HG02642 (cell line): ENCODE results near the gene TCAP.

Experiments used
- ATAC-seq: cut with Tn5 transposase; IDR thresholded peaks from one replicate; pipeline ENCODE4 v1.9.1; 2021; ENCODE audit warnings: mild to moderate bottlenecking; ENCODE audit not compliant: unreplicated experiment, poor library complexity

TCAP gene

DNA sequence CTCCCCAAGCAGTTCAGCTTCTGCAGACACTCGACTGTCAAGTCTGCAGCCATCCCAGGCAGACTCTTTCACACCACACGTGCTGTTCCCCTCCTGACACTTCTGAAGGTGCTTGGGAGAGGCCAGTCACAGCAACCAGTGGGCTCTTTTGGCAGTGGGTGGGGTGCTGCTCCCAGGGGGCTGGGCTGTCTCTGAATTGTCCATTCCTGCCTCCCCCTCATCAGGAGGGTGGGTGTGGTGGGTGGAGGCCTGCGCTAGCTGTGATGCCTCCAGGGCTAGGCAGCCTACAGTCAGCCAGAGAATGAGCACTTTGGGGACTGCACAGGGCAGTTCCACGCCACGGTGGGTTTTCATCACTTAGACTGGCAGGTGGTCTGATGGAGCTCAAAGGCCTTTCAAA is 17.9 kb upstream of the TCAP start:
- ATAC-seq = no peak

DNA sequence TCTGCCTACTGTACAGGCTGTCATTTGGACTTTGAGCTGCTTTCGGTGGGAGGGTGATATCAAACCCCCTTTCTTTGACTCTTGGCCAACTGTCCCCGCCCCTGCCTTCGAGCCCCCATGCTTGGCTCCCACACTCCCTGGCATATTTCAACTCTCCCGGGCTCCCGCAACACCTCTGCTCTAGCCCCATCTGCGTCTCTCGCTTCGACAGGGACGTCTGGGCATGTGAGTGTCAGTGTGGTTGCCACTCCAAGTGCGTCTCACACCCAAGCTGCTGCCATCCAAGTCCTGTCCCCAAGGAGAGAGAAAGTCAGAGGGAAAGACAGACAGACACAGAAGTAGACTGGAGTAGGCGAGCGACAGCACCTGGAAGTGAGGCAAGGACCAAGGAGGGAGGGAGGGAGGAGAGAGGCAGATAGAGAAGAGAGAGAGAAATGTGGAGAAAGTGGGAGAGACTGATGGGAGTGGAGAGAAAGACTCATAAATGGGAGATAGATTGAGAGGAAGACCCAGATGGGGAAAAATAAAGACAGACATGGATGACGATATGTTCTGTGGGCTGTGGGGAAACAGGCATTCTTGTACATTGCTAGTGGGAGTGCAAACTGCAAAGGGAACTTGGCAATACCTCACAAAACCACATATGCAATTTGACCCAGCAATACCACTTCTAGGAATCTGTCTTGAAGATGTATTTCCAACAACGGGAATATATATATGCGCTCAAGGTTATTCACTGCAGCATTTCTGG is 16.4 kb upstream of the TCAP start:
- ATAC-seq = no peak

- ATAC-seq = no peak
Measured at GRCh38 chr17:39650121-39650579, 15.0 kb upstream of the TCAP start.

DNA sequence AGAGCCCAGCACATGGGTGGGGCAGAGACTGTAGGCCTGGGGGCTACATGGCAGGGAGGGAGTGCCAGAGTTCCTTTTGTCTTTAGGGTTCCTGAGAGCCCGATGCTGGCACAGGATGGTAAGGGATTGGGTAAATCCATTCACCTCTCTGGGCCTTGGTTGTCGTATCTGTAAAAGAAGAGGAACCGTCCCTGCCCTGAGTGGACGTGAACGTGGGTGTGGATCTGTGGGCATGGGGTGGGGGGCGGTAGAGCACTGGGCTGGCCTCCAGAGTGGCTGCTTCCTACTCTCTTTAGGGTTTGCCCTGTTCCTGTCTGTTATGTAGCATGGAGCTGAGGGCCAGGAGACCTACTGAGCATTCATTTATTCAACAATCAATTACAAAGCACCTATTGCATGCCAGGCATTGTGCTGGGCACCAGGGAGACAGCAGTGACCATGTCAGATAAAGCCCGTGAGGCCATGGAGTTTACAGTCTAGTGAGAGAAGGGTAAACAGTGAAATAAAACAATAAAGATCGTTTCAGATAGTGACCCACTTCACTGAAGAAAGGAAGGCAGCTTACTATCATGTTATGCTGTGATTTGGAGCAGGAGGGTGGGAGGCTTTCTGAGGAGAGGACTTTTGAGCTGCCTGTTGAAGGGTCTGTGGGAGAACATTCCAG is 13.1 kb upstream of the TCAP start:
- ATAC-seq = no peak

DNA sequence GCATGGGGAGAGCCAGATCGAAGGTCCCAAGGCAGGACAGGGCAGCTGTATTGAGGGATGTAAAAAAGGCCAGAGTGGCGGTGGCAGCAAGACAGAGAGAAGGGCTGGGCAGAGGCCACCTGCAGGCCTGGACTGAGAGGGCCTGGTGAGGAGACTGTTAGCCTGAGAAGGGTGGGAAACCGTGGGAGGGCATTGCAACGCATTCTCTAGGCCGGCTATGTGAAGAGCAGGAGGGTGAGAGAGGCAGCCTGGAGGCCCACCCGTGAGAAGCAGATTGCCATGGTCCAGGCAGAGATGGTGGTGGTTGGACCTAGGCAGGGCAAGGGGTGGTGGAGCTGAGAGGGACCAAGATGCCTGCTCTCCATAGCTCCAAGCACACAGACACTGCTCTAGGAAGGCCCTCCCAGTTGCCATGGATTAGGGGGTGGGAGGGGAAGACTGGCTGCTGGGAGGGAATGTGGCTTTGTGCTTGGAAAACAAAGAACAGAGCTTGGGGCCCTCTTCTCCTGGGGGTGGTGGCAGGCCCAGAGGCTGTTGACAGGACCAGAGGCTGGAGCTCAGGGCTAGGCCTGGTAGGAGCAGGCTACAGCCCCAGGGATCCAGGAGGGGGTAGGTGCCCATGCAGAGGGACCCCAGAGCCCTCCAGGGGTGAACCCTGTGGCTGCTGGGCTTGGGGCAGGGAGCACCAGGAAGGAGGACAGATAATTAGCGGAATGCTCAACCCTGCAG is 12.4 kb upstream of the TCAP start:
- no peak for ATAC-seq

DNA sequence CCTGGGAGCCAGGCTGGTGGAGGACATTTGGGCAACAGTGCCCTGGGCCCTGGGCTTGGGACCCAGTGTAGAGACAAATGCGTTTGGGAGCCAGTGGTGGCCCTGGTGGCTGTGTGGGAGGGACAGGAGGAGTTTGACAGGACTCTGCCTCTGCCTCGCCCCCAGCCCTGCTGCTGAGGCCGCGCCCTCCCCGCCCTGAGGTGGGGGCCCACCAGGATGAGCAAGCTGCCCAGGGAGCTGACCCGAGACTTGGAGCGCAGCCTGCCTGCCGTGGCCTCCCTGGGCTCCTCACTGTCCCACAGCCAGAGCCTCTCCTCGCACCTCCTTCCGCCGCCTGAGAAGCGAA is 11.9 kb upstream of the TCAP start:
- no peak for ATAC-seq

GRCh38 chr17:39653662-39654331 is 11.4 kb upstream of the TCAP start:
- peak; percentile 48 for ATAC-seq

DNA sequence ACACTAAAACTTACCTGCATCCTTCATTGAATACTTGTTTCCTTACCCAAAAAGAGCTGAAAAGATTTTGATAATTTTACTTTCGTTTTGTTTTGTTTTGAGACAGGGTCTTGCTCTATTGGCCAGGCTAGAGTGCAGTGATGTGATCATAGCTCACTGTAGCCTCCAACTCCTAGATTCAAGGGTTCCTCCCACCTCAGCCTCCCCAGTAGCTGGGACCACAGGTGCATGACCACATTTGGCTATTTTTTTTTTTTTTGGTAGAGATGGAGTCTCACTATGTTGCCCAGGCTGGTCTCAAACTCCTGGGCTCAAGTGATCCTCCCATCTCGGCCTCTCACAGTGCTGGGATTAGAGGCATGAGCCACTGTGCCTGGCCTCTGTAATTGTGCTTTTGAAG is 10.0 kb upstream of the TCAP start:
- no peak for ATAC-seq

GRCh38 chr17:39658346-39658745 is 6.8 kb upstream of the TCAP start:
- ATAC-seq = no peak

- ATAC-seq = no peak
Measured at GRCh38 chr17:39658760-39659159, 6.4 kb upstream of the TCAP start.

- ATAC-seq = no peak
Measured at GRCh38 chr17:39659279-39660010, 5.7 kb upstream of the TCAP start.

DNA sequence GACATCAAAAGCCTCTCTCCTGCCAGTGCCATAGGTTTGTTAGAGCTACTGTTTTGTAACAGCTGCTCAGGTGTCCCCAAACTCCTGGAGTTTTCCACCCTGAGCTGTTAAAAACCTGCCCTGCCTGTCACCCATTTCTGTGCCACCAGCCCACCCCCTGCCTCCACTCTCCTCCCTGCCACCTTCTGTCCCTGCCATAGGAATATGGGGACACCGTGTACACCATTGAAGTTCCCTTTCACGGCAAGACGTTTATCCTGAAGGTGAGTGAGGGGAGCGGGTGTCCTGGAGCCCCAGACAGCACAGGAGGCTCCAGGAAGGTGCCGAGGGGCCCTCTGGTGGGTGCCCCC is 5.2 kb upstream of the TCAP start:
- ATAC-seq = no peak

DNA sequence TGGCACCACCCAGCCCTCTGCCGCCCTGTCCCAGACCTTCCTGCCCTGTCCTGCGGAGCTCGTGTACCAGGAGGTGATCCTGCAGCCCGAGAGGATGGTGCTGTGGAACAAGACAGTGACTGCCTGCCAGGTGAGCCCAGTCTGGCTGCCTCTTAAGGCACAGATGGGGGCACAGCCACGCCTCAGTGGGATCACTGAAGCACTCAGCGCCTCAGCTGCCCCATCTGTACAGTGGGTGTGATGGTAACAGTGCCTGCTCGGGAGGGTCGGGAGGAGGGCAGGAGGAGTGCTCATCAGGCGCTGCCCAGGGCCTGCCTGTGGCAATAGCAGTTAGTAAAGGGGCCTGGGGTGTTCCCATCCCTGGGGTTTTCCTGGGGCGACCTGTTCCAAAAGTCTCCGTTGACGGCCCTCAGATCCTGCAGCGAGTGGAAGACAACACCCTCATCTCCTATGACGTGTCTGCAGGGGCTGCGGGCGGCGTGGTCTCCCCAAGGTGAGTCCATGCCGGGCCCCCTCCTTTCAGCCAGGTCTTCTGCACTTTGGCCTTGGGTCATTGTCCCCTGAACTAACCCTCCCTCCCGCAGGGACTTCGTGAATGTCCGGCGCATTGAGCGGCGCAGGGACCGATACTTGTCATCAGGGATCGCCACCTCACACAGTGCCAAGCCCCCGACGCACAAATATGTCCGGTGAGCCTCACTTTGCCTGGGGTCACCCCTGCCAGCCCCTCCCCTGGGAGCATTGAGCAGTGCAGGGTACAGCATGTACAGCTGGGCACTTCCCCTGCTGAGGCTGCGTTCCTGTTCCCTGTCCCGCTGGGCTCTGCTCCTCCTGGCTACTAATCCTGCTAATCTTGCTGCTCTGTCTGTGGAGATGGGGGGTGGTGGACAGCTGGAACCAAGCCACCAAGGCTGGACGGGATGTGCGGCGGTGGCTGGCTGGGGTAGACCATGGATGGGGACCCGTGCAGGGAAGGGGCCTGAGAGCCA is 4.5 kb upstream of the TCAP start:
- no peak for ATAC-seq

DNA sequence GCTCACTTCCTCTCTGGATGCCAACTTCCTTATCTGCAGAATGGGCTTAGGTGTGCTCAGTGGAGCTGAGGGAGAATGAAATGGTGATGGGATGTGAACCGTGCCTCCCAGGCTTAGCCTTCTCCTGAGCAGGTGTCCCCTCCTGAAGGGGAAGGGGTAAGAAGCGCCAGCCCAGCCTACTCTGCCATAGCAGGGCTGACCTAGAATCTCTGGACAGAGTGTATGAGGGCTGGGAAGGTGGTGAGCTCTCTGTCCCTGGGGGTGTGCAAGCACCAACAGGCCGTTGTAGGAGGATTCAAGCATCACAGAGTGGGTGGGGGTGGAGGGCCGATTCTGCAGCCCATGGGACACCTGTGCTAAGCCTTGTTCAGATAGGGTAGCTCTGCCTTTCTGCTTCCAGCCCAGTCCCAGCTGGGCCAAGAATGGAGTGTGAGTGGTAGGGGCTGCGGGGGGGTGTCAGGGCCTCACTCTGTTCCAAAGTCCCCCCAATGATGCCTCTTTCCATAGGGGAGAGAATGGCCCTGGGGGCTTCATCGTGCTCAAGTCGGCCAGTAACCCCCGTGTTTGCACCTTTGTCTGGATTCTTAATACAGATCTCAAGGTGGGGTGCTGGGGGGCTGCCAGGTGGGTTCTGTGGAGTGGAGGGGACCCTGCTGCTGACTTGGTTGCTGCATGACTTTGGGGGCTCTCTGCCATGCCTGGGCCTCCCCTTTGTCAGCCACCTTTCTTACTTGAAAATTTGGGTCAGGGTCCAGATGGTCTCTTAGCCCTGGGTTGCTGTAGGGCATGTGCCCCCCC is 3.2 kb upstream of the TCAP start:
- no peak for ATAC-seq

DNA sequence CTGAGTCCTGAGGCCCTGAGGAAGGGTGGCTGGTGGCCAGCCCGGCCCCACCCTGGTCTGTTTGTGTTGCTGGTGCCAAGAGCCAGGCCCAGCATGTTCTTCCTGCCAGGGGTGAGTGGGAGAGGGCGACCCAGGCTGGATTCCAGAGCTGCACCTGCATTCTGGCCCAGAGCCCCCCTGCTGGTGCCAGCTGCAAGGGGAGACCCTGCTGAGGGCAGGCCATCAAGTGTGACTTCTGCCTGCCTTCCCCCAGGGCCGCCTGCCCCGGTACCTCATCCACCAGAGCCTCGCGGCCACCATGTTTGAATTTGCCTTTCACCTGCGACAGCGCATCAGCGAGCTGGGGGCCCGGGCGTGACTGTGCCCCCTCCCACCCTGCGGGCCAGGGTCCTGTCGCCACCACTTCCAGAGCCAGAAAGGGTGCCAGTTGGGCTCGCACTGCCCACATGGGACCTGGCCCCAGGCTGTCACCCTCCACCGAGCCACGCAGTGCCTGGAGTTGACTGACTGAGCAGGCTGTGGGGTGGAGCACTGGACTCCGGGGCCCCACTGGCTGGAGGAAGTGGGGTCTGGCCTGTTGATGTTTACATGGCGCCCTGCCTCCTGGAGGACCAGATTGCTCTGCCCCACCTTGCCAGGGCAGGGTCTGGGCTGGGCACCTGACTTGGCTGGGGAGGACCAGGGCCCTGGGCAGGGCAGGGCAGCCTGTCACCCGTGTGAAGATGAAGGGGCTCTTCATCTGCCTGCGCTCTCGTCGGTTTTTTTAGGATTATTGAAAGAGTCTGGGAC is 2.4 kb upstream of the TCAP start:
- no peak for ATAC-seq

DNA sequence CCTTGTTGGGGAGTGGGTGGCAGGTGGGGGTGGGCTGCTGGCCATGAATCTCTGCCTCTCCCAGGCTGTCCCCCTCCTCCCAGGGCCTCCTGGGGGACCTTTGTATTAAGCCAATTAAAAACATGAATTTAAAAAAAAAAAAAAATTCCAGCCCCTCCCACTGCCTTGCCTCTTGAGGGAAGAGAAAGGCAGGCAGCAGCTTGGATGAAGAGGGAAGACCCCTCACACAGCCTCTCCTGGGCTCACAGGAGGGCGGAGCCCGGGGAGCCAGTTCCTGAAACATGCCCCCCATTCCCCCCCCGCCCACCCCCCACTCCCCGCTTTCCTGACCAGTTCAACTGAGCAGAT is 1.8 kb upstream of the TCAP start:
- no peak for ATAC-seq

DNA sequence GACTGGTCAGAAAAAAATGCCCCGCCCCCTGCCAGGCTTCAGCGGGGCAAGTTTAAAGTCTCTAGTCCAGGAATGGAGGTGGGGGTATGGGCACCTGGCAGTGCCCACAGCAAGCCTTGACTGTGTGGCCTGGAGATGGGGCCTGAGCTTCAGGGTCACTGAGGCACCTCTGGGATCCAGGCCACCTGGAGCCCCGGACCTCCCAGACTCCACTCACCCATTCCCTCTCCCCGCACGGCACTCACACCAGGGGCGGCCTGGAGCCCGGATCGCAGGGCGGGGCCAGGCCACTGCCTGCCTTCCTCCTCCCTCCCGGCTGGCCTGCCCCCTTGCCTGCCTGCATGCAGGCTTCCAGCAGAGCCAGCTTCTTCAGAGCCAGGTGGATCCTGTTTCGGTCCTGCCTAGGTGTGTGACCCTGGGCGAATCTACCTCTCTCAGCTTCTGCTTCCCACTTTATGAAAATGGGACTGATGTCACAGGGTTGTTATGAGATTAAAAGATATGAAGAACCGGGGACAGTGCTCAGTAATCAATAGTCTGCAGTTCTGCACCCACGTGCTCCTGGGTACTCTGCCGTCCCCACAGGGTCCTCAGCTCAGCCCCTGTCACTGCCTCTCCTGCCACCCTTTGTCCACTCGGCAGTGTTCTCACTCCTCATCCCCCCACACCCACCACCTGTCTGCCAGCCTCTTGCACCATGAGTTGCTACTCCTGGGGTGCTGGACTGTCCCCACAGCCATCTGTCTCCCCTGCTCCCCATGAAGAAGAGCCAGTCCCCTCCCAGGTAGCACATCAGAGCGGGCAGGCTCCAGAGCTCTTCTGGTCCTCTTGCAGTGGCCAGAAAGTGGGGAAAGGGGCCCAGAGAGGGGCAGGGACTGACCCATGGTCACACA is 1.2 kb upstream of the TCAP start:
- no peak for ATAC-seq
